GM18868 (cell line): ENCODE data around the gene SCAND1.
"Not testable (repeated sequence)": the region's sequence is repeated elsewhere in the genome, so short reads cannot be mapped to it uniquely, and the experiment has no call there.

ENCODE experiments used
- ATAC-seq: cut with Tn5 transposase; IDR thresholded peaks from one replicate; pipeline ENCODE4 v1.9.1; 2021; ENCODE audit warnings: mild to moderate bottlenecking, moderate library complexity; ENCODE audit not compliant: unreplicated experiment

Gene SCAND1

GRCh38 chr20:35963878-35964277 is 9.6 kb upstream of the SCAND1 start:
- ATAC-seq: no peak

DNA sequence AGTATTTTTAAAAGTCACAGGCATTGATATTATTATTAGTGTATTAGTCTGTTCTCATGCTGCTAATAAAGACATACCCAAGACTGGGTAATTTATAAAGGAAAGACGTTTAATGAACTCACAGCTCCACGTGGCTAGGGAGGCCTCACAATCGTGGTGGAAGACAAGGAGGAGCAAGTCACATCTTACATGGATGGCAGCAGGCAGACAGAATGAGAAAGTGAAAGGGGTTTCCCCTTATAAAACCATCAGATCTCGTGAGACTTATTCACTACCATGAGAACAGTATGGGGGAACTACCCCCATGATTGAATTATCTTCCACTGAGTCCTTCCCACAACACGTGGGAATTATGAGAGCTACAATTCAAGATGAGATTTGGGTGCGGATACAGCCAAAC is 5.0 kb upstream of the SCAND1 start:
- ATAC-seq: not testable (repeated sequence)

DNA sequence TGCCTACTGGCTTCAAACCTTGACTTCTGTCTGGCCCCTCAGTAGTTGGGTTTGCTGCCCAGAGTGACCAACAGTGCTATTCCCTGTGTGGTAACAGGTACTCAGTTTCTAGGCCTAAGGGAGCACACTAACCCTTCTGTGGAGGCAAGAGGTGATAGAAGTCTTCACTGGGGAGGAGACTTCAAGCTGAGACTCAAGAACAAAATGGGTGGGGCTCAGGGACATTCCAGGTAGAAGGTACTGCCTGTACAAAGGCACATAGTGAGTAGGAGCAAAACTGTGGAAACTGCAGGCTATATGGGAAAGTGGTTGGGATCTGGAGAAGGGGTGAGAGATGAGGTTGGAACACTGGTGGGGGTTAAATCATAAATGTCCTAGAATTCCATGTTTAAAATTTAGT is 2.3 kb upstream of the SCAND1 start:
- ATAC-seq: no peak

- ATAC-seq: no peak
These were observed 577 bp upstream of the SCAND1 start for GRCh38 chr20:35954907-35955251.

- peak; percentile 11 for ATAC-seq
These were observed 709 bp downstream of the SCAND1 start for GRCh38 chr20:35953387-35954199.

- no peak for ATAC-seq
These were observed 1.6 kb downstream of the SCAND1 start for GRCh38 chr20:35952480-35953386.

- not testable (repeated sequence) for ATAC-seq
These were observed 2.2 kb downstream of the SCAND1 start for GRCh38 chr20:35952080-35952479.

DNA sequence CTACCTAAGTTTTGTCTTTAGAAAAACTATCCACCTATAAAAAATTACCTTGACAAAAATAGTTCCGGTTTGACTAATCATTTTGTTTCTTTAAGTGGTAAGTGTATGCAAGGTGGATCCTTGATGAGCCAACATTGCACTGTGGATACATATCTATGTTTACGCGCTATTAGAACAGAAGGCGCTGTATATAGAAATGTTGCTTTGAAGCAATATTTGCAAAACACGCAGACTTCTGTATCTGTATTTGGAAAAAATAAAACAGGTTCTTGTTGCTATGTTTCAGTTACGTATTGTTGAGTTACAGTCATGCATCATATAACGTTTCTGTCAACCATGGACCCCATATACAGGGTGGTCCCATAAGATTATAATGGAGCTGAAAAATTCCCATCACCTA is 4.2 kb downstream of the SCAND1 start:
- ATAC-seq: no peak

- no peak for ATAC-seq
These were observed 6.4 kb downstream of the SCAND1 start for GRCh38 chr20:35947907-35948306.

DNA sequence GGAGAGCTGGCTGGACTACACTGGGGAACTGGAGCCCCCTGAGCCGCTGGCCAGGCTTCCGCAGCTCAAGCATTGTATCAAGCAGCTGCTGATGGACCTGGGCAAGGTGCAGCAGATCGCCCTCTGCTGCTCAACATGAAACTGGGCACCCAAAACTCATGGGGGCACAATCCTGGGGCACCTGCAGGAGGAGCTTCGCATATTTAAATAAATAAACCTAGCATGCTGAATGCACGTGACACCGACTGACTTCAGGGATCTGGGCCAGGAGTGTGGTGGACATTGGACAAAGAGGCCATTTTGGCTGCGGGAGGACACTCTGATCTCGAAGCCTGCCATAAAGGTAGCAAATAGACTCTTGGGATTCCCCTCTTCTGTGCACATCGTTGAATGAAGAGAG is 6.8 kb downstream of the SCAND1 start:
- ATAC-seq: no peak

DNA sequence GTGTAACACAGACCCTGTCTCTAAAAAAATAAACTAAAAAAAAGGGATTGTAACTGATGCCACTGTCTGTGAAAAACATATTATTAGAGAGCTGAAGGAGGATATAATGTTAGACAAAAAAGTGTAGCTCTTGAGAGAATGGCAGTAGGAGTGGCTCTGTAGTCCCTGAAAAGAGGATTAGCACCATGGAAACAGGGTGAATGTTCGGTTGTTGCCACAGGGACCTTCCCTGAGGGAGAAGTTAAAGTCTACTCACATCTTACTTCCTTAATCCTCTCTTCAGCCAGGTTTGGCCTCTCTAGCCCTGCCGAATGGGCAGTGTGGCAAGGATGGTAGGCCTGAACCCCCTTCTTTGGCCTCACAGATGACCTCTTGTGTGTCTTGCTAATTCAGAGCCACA is 12.1 kb downstream of the SCAND1 start:
- no peak for ATAC-seq

- ATAC-seq: no peak
These were observed 12.7 kb downstream of the SCAND1 start for GRCh38 chr20:35941620-35942019.

GRCh38 chr20:35939264-35939663 is 15.0 kb downstream of the SCAND1 start:
- no peak for ATAC-seq

DNA sequence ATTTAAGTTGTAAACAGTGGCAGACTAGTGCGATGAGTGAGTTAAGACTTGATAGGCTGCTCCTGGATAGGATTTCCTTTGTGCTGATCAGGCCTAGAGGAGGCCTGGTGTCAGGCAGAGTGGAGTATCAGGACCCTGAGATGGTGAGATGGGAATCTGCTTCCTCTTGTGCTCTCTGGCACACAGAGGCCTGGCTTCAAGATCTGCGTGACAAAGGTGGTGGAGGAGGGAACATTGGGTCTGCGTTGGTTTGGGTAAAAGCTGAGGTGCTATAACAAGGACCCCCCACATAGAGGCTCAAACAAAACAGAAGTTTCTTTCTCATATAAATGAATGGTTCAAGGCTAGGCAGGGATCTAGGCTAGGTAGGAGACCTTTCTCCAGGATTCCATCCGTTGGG is 20.3 kb downstream of the SCAND1 start:
- ATAC-seq: no peak

DNA sequence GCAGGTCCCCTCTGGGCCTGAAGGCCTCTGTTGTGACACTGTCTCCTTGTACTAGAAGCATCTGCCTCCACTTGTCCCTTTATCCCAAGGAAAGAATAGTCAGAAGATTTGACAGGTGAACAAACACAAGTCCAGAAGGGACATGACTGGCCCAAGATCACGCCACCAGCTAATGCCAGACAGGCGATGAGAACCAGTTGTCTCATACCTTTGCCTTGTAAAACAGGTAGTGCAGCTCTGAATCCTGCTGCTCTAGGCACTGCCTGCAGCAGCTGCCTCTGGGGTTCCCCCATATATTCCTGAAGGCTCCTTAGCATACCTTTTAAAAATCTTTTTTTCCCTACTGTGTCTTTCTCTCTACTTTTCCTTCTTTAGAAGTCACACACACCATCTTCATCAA is 25.0 kb downstream of the SCAND1 start:
- no peak for ATAC-seq

DNA sequence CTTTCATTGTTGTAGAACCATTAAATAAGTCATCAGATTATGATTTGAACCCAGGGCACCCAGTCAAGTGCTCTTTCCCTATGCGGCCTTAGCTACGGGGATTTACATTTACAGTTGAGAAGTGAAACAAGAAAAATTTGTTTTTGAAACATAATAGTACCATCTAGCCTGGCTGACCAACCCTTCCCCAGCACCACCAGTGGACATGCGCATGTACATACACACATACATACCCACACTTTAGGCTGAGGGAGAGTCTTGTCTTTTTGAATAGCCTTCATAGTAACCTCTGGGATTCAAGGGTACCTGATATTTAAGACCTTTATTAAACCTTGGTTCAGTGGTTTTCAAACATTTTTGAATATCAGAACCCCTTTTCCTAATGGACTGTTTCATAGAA is 33.8 kb downstream of the SCAND1 start:
- ATAC-seq: no peak

DNA sequence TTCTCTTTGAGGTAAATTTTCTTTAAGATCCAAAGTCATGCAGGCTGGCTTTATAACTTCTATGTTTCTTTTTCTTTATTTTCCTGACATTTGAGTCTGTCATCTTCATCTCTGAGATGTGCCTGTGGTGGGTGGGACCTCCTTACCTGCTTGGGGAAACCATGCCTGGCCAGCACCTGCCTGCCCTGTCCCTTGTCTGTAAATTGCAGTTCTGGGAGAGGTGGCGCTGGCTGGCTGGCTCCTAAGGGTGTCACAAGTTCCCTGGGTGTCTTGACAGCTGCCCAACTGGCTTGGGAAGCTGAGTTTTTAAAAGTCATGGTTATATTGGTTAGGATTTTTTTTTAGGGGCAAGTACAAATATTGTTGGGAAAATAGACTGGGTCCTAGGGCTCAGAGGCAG is 36.3 kb downstream of the SCAND1 start:
- ATAC-seq: no peak

GRCh38 chr20:35917077-35917476 is 37.2 kb downstream of the SCAND1 start:
- no peak for ATAC-seq

- no peak for ATAC-seq
These were observed 41.4 kb downstream of the SCAND1 start for GRCh38 chr20:35912881-35913280.

DNA sequence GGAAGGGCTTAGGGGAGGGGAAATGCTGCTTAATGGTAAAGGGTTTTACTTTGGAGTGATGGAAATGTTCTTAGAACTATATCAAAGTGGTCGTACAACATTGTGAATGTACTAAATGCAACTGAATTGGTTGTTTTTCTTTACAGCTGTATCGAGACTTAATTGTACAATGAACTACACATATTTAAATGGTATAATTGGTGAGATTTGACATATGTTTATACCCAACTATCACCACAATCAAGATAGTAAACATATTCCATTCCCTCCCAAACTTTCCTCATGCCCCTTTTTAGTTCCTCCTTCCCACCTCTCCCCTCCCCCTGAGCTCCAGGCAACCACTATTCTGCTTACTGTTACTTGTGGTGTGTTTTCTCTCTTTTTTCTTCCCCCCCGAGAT is 44.0 kb downstream of the SCAND1 start:
- ATAC-seq: no peak

DNA sequence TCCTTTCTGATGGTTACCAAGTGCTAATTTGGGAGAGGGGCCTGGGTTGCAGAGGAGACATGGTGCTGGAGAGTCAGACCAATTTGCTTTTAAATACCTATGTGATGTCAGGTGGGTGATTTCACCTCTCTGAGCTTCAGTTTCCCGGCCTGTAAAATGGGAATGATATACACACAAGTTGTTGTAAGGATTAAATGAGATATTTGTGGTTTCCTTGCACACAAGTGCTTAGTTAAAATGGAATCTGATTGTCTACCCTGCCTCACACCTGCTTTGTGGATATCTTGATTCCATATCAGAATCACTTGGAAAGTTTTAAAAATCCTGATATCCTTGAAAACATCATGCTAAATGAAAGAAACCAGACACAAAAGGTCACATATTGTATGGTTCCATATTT is 44.5 kb downstream of the SCAND1 start:
- no peak for ATAC-seq

DNA sequence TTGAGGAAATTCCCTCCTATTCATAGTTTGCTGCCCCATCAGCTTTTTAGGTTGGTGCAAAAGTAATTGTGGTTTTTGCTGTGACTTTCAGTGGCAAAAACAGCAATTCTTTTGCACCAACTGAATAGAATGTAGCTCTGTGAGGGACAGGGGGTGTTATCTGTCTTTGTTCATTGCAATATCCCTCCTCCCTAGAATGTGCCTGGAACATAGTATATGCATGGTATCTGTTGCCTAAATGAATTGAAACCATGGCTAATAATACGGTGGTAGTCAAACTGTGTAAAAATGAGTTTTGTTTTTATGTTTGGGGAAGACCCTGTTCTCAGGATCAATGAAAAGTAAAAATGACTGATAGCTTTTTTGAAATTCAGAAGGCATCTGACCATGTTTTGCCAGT is 45.1 kb downstream of the SCAND1 start:
- no peak for ATAC-seq
